Stimulated activated CD8-positive, alpha-beta memory T cell treated with anti-CD3 and anti-CD28 coated beads, Interleukin-2, amount 100 ng/mL, for 1 hour (primary cell): ENCODE measurements around the gene TXNDC16.

Experiments used
- DNase-seq, 2 donors: peaks; one replicate each; pipeline ENCODE4 v3.0.0-alpha.2; 2020; ENCODE audit warnings: low read depth in 2 of 2

The TXNDC16 gene

GRCh38 chr14:52391881-52392615 is 160.3 kb downstream of the TXNDC16 start:
- DNase-seq: no peak
